ENCODE data around the gene SDK2. TPM values are rescaled to one million over a fixed set of nuclear protein-coding genes. Genes with fewer than 3 reads are reported as not detected.

The SDK2 gene
- total and polyA plus RNA-seq, 2 of the 8 experiments (the other 6 are each of a cell fraction or from before 2014, with no cell fraction given), result 3.9 to 4.1 TPM

DNA sequence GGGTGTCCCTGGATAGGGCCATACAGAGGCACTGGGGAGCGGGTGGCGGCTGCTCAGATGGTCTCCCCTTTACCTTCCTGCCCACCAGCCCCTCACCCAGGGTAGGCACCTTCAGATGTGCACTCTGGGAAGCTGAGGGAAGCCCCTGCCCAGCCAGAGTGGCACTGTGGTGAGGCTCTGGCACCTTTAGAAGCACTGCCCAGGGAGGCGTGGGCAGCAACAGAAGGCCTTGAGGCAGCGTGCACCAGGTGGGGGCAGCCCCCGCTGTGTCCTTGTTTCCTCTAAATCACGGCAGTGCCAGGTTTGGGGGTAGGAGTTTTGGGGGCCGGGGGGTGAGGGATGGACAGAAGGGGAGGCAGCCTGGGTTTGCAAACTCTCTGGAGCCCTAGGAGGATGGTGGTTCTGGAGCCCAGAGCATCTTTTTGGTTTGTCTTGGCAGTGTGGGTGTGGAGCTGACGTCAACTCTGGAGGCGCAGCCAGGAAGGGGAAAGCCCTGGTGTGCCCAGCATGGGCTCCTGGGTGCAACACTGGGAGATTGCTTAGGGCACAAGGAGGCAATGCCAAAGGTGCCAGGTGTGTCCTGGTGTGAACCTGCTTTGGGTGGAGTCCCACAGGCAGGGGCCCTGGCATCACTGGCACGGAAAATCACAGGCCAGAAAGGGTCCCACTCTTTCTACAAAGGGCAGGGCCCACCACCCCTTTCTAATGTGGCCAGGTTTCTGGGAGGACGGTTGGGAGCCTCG lies 309.3 kb downstream of the SDK2 start:
- FAIRE-seq (no peak), DNase-seq (ENCODE audit: low read depth in 1 of 2, low spot score in 2 of 2) (no peak)
- H2BK120ac ChIP-seq (replicated peaks; ENCODE audit: low read depth, low read length), result no peak overlapping the region
- no peak overlapping the region for H3K27ac ChIP-seq (ENCODE audit: low read depth, low read length)
- ChIA-PET POLR2A (ENCODE audit: partially characterized antibody) (no interaction called here), CTCF (ENCODE audit: partially characterized antibody) (interaction anchor here (1.8 kb wide), 1 partner anchor 79 kb away, joined by 8 read pairs; no protein-coding TSS in a partner anchor)
- no peaks in the 10 kb centered on the region for H3K27me3 ChIP-seq (replicated peaks in 1 of 4; ENCODE audit: control insufficient read depth in 3 of 4, extremely low read depth in 1 of 4, insufficient read depth in 3 of 4, low read length in 3 of 4)
- H3K4me1 ChIP-seq (replicated peaks in 1 of 4; ENCODE audit: control insufficient read depth in 3 of 4, insufficient read depth in 4 of 4, low read length in 3 of 4), result peaks cover 0 to 4% (median 0%) of the 10 kb centered on the region in 4 experiments; a peak in 2 of 7 replicates
- H2AK5ac ChIP-seq (ENCODE audit: low read depth, low read length), result peak overlapping the region; percentile 75; the same call in 1 of the 2 replicates
- H2AFZ ChIP-seq (ENCODE audit: low read length), result no peak overlapping the region
- no peaks in the 10 kb centered on the region; the same call in 1 of the 2 replicates for H3K23me2 ChIP-seq (ENCODE audit: low read depth, low read length)
- no peak overlapping the region for H4K5ac ChIP-seq (ENCODE audit: insufficient read length, low read depth, low read length)
- no peaks in the 10 kb centered on the region for H4K20me1 ChIP-seq (replicated peaks in 1 of 2; ENCODE audit: control insufficient read depth in 1 of 2, insufficient read depth in 2 of 2, low read length in 2 of 2)
- H3K23ac ChIP-seq (ENCODE audit: insufficient read length), result no peak overlapping the region
- 81% methylated on average over 12 of the region's 12 CpGs; no CpG with 5 or more reads in 1 of the 2 experiments for WGBS, 2 experiments (ENCODE audit: extremely low coverage in 1 of 2, insufficient coverage in 1 of 2, insufficient read length in 1 of 2, insufficient replicate concordance in 2 of 2, low coverage in 1 of 2, low lambda C conversion rate in 2 of 2, missing lambda C conversion rate in 1 of 2)
- no peak overlapping the region for H3K4me2 ChIP-seq (ENCODE audit: insufficient read depth in 1 of 2, low read depth in 2 of 2, low read length in 2 of 2)
- TF ChIP-seq RBBP5 (IDR thresholded peaks at IDR 0.05; ENCODE audit: borderline replicate concordance, low read depth, low read length) (no peak), HDAC6 (IDR thresholded peaks at IDR 0.05; ENCODE audit: low read depth, low read length) (no peak), ZNF274 (IDR thresholded peaks at IDR 0.05; ENCODE audit: borderline replicate concordance, extremely low read depth, low read length) (no peak), CBX5 (IDR thresholded peaks at IDR 0.05; ENCODE audit: low read depth, low read length) (no peak), CHD1 (IDR thresholded peaks at IDR 0.05; ENCODE audit: low read depth, low read length) (no peak), POLR2AphosphoS5 (IDR thresholded peaks at IDR 0.05; ENCODE audit: low read depth, low read length) (no peak), KDM5A (IDR thresholded peaks at IDR 0.05; ENCODE audit: low read length) (no peak), EP300 (IDR thresholded peaks at IDR 0.05; ENCODE audit: borderline replicate concordance in 1 of 2, low read depth in 2 of 2, low read length in 2 of 2) (no peak), SP1 (IDR thresholded peaks at IDR 0.05; ENCODE audit: low read depth, low read length) (no peak), CHD2 (IDR thresholded peaks at IDR 0.05; ENCODE audit: low read length) (no peak), SP4 (IDR thresholded peaks at IDR 0.05; ENCODE audit: low read length) (no peak), TAF1 (IDR thresholded peaks at IDR 0.05; ENCODE audit: low read depth, low read length) (no peak)
- TF ChIP-seq, protein P1, sequence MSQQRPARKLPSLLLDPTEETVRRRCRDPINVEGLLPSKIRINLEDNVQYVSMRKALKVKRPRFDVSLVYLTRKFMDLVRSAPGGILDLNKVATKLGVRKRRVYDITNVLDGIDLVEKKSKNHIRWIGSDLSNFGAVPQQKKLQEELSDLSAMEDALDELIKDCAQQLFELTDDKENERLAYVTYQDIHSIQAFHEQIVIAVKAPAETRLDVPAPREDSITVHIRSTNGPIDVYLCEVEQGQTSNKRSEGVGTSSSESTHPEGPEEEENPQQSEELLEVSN (IDR thresholded peaks at IDR 0.05), result no peak
- H3K14ac ChIP-seq (ENCODE audit: insufficient read length), result no peak overlapping the region
- H3K18ac ChIP-seq (ENCODE audit: extremely low read depth, low read length), result no peak overlapping the region; the same call in 1 of the 2 replicates
- peak overlapping the region; percentile 46; the same call in 1 of the 2 replicates for H2BK15ac ChIP-seq (ENCODE audit: low read length)
- H3K9ac ChIP-seq (replicated peaks in 1 of 4; ENCODE audit: extremely low read depth in 1 of 4, low read depth in 3 of 4, low read length in 3 of 4), result no peak overlapping the region
- no peak overlapping the region for H3K4me3 ChIP-seq (ENCODE audit: extremely low read depth in 1 of 4, insufficient read depth in 2 of 4, low read depth in 3 of 4, low read length in 4 of 4)
- no peak overlapping the region for H2BK20ac ChIP-seq (ENCODE audit: low read length)
- no peaks in the 10 kb centered on the region for H3K79me2 ChIP-seq (ENCODE audit: control insufficient read depth in 1 of 2, insufficient read depth in 2 of 2, low read length in 2 of 2)
- no peak overlapping the region for H3K56ac ChIP-seq (replicated peaks; ENCODE audit: insufficient read length, low read depth, low read length)
- no peaks in the 10 kb centered on the region for H3K79me1 ChIP-seq (ENCODE audit: low read depth, low read length)
- H4K8ac ChIP-seq (ENCODE audit: extremely low read depth, insufficient read depth, low read length), result no peak overlapping the region
- peak overlapping the region; percentile 54 for H4K91ac ChIP-seq (replicated peaks; ENCODE audit: insufficient read length, low read length)
- no peak overlapping the region for H2BK5ac ChIP-seq (ENCODE audit: low read depth, low read length)
- no peaks in the 10 kb centered on the region for H3K9me3 ChIP-seq (ENCODE audit: insufficient read depth in 2 of 2, low read depth in 1 of 2, low read length in 1 of 2)
- no peaks in the 10 kb centered on the region; a peak in 1 of 8 replicates for H3K36me3 ChIP-seq (ENCODE audit: control insufficient read depth in 2 of 4, insufficient read depth in 4 of 4, low read length in 3 of 4)
- no peak overlapping the region for H3K4ac ChIP-seq (replicated peaks; ENCODE audit: insufficient read length, low read depth, low read length)
- peak overlapping the region; percentile 27; the same call in 1 of the 2 replicates for H2BK12ac ChIP-seq (ENCODE audit: low read depth, low read length)
